Coronary artery (tissue), 2 donors: ENCODE data around the gene OR2T8.
"Not testable (repeated sequence)": the region's sequence is repeated elsewhere in the genome, so short reads cannot be mapped to it uniquely, and the experiment has no call there.

Experiments
- DNase-seq: peaks from one replicate; pipeline ENCODE4 v3.0.0-alpha.2; 2017; ENCODE audit warnings: low spot score
- H3K27ac ChIP-seq, 2 donors: fragments of 200-600 bp; sonication (generic); one replicate each; pipeline ENCODE4 v1.5.1; 2016 to 2019
- H3K4me3 ChIP-seq: fragments of 200-600 bp; sonication (generic); 2 replicates; pipeline ENCODE4 v1.5.1; 2016; ENCODE audit warnings: mild to moderate bottlenecking, moderate library complexity
- TF ChIP-seq, protein P1 (sequence below): fragments of 200-600 bp; sonication (generic); IDR thresholded peaks from one replicate; pipeline ENCODE4 v1.5.1; 2019; ENCODE audit warnings: antibody characterized with exemption

The OR2T8 gene

DNA sequence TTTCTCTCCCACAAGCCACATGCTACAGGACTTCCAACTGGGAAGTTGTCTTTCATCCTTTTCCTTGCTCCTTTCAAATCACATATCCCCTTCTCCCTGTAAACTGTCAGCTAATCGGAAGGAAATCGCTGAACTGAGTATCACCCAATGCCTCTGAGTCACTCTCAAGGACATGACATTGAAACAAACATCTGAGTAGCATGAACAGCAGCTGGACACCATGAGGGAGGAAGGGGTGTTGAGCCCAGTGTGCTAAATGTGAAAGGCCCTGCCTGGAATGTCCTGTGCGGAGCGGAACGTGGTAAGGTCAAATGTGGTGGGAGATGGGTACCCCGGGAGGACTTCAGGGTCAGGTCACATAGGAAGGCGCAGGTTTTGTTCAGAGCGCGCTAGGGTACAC, 4.8 kb downstream of the OR2T8 start, which contains the start of gene OR2AJ1:
Gene OR2AJ1 (plus strand): TSS at position 22 of the 400 bp plus-strand sequence. CDS start 8,880 bp downstream, outside the sequence.
- no peak for DNase-seq
- Histone ChIP-seq H3K4me3 (no peak within 1 kb of the TSS), H3K27ac (no peak within 1 kb of the TSS)
- TF ChIP-seq, protein P1, sequence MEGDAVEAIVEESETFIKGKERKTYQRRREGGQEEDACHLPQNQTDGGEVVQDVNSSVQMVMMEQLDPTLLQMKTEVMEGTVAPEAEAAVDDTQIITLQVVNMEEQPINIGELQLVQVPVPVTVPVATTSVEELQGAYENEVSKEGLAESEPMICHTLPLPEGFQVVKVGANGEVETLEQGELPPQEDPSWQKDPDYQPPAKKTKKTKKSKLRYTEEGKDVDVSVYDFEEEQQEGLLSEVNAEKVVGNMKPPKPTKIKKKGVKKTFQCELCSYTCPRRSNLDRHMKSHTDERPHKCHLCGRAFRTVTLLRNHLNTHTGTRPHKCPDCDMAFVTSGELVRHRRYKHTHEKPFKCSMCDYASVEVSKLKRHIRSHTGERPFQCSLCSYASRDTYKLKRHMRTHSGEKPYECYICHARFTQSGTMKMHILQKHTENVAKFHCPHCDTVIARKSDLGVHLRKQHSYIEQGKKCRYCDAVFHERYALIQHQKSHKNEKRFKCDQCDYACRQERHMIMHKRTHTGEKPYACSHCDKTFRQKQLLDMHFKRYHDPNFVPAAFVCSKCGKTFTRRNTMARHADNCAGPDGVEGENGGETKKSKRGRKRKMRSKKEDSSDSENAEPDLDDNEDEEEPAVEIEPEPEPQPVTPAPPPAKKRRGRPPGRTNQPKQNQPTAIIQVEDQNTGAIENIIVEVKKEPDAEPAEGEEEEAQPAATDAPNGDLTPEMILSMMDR: no peak

DNA sequence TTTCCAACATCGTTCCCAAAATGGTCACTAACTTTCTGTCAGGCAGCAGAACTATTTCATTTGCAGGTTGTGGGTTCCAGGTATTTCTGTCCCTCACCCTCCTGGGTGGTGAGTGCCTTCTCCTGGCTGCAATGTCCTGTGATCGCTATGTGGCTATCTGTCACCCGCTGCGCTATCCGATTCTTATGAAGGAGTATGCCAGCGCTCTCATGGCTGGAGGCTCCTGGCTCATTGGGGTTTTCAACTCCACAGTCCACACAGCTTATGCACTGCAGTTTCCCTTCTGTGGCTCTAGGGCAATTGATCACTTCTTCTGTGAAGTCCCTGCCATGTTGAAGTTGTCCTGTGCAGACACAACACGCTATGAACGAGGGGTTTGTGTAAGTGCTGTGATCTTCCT, 13.9 kb downstream of the OR2T8 start:
- H3K27ac ChIP-seq: no peak overlapping the region
- TF ChIP-seq, protein P1: no peak
- no peak overlapping the region for H3K4me3 ChIP-seq
- DNase-seq: no peak

DNA sequence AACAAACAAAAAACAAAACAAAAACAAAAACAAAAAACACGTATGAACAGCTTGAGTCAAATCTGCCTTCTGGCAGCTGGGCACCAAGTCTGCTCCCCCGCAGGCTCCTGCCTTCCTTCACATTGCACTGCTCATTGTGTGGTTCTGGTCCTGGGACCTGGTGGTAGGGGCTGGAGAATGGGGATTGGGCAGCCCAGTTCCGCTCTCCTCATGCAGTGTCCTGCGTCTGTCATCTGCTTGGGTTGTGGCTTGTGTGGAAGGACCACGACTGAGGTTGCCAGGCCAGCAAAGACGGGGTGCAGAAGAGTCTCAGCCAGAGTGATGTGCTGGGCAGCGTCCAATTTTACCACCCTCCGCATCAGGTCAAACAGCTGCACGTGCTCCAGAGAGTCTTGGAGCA, 15.7 kb downstream of the OR2T8 start:
- Histone ChIP-seq H3K4me3 (no peak overlapping the region), H3K27ac (no peak overlapping the region)
- no peak for DNase-seq
- TF ChIP-seq, protein P1: no peak

DNA sequence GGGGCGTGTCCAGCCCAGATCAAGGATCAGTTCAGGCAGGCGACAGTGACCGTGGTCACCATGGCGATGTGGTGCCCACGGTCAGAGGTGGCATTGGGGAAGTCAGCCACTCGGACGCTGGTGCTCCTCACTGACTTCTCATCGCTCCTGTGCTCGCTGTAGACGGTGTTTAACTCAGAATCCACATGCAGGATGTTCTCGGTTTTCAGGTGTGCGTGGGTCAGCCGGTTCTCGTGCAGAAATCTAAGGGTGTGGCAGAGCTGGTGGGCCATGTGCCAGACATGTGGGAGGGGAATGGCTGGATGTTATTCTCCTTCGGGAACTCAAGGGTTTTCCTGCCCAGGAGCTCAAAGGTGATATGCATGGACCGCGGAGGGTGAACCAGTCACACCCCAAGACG, 16.4 kb downstream of the OR2T8 start:
- TF ChIP-seq, protein P1: no peak
- Histone ChIP-seq H3K4me3 (no peak overlapping the region), H3K27ac (no peak overlapping the region)
- DNase-seq: no peak

DNA sequence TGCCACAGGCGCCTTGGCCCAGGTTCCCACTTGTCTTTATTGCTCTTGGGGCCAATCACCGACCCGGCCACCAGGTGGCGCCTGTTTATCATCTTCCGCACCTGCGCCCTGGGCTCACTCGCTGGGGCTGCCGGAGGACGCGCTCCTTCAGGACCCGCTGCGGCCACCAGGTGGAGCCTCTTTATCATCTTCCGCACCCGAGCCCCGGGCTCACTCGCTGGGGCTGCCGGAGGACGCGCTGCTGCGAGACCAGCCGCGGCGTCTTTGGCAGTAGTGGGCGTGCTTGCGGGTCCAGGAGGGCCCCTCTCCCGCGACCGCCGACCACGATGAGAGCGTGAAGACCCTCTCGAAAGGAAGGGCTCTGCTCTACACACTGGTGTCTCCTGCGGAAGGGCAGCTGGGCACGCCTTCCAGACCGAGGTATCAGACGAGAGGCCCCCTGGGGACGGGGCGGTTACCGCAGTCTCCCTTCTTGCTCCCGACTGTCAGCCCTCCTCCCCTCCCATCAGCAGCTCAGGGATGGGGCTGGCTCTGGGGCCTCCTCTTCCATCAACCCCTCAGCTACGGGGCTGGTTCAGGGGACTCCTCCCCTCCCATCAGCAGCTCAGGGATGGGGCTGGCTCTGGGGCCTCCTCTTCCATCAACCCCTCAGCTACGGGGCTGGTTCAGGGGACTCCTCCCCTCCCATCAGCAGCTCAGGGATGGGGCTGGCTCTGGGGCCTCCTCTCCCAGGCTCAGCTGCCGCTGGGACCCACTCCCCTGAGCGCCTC, 17.1 kb downstream of the OR2T8 start:
- H3K4me3 ChIP-seq: peak overlapping the region; percentile 60
- not testable (repeated sequence) for H3K27ac ChIP-seq, DNase-seq

DNA sequence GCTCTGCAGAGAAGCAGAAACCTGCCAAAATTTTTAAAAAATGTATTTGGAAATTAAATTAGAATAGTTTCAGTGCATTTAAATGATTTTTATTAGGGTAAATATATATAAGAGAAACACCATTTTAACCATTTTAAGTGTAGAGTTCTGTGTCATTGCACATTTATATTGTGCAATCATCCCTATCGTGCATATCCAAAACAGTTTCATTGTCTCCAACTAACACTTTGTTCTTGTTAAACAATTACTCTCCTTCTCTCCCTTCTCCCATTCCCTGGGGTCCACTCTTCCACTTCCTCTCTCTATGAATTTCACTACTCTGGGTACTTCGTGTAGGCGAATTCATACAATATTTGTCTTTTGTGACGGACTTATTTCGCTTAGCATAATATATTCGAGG, 22.6 kb downstream of the OR2T8 start:
- H3K27ac ChIP-seq: no peak overlapping the region
- TF ChIP-seq, protein P1: no peak

DNA sequence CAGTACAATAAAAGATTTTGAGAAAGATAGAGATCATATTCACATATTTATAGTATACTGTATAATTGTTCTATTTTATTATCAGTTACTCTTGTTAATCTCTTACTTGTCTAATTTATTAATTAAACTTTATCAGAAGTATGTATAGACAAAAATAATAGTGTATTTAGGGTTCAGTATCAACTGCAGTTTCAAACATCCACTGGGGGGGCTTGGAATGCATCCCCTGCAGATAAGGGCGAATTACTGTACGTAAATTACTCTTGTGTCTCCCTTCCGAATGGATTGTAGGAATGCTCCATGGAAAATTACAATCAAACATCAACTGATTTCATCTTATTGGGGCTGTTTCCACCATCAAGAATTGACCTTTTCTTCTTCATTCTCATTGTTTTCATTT, 28.5 kb downstream of the OR2T8 start, which contains the start of gene OR2L8:
Gene OR2L8 (plus strand): TSS at position 301 of the 400 bp plus-strand sequence. CDS start 0 bp downstream, at position 301.
- TF ChIP-seq, protein P1: no peak
- Histone ChIP-seq H3K4me3 (no peak within 1 kb of the TSS), H3K27ac (no peak within 1 kb of the TSS)
- DNase-seq: no peak

More for the DNA sequence above, 22.6 kb downstream of the OR2T8 start:
- no peak overlapping the region for H3K4me3 ChIP-seq
- no peak for DNase-seq
